ENCODE measurements around the gene KYNU. TPM values are rescaled to one million over a fixed set of nuclear protein-coding genes. Genes with fewer than 3 reads are reported as not detected.
"Not testable (repeated sequence)": the region's sequence is repeated elsewhere in the genome, so short reads cannot be mapped to it uniquely, and the experiment has no call there.

Gene KYNU
- total RNA-seq, 1 experiment from 2014 or later = 143 TPM

DNA sequence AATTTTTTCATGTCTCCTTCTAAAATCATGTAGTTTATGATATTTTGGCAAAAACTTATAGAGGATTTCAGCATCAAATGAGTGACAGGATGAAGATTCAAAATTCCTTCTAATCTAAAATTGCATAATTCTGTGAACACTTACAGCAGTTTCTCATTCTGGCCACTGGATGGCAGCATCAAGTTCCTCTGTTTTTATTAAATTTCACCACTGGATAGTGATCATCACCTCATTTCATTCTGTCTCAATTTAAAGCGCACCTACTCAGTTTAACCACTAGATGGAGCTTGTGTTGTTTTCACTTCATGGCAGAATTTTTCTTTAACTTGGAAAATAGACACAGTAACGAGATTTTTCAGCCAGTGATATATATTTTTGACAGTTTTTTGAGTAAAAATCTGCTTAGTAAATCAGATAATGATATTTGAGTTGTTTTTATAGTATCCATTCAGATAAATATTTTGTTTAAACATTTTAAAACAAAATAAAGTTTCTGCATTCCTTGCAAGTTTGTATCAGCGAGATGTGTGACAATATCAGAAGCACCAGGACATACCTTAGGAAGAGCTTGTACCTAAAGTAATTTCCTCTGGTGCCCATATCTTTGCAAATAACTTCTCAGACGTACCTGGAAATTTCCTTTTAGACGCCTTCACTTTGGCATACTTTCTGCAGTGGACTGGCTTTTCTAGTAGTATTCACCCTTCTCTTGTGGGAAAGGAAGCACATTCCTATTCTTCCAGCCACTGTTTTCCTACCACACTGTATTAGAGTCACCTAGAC is 157.0 kb downstream of the KYNU start:
- H3K4me3 Mint-ChIP-seq (ENCODE audit: unreplicated experiment) = no peak overlapping the region
- H3K9me3 Mint-ChIP-seq (ENCODE audit: unreplicated experiment) = no peaks in the 10 kb centered on the region
- intact Hi-C loops (cut with micrococcal nuclease) = loop anchor here (1.0 to 2.0 kb wide), 5 partner anchors 37 to 225 kb away; no protein-coding TSS in a partner anchor
- peak; percentile 82 for DNase-seq (ENCODE audit: unreplicated experiment)
- peaks cover 72% of the 10 kb centered on the region for H3K36me3 Mint-ChIP-seq (ENCODE audit: insufficient read depth, unreplicated experiment)
- no TSS peak for BruUV-seq (replicated peaks)
- H3K27me3 Mint-ChIP-seq (ENCODE audit: insufficient read depth, unreplicated experiment) = no peaks in the 10 kb centered on the region
- H3K27ac Mint-ChIP-seq (ENCODE audit: low read depth, unreplicated experiment) = no peak overlapping the region
- POLR2A ChIA-PET = interaction anchor here (0.8 kb wide), 2 partner anchors 78 to 174 kb away, joined by 3 read pairs; no protein-coding TSS in a partner anchor
- CTCF ChIA-PET = interaction anchor here (0.6 to 2.4 kb wide), 25 partner anchors 11 to 363 kb away, joined by 3 to 20 read pairs (median 4); no protein-coding TSS in a partner anchor
- no peaks in the 10 kb centered on the region for H3K4me1 Mint-ChIP-seq (ENCODE audit: insufficient read depth, unreplicated experiment)
- TF ChIP-seq, protein P1, sequence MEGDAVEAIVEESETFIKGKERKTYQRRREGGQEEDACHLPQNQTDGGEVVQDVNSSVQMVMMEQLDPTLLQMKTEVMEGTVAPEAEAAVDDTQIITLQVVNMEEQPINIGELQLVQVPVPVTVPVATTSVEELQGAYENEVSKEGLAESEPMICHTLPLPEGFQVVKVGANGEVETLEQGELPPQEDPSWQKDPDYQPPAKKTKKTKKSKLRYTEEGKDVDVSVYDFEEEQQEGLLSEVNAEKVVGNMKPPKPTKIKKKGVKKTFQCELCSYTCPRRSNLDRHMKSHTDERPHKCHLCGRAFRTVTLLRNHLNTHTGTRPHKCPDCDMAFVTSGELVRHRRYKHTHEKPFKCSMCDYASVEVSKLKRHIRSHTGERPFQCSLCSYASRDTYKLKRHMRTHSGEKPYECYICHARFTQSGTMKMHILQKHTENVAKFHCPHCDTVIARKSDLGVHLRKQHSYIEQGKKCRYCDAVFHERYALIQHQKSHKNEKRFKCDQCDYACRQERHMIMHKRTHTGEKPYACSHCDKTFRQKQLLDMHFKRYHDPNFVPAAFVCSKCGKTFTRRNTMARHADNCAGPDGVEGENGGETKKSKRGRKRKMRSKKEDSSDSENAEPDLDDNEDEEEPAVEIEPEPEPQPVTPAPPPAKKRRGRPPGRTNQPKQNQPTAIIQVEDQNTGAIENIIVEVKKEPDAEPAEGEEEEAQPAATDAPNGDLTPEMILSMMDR (IDR thresholded peaks at IDR 0.05; ENCODE audit: unreplicated experiment) = peak; percentile 79

DNA sequence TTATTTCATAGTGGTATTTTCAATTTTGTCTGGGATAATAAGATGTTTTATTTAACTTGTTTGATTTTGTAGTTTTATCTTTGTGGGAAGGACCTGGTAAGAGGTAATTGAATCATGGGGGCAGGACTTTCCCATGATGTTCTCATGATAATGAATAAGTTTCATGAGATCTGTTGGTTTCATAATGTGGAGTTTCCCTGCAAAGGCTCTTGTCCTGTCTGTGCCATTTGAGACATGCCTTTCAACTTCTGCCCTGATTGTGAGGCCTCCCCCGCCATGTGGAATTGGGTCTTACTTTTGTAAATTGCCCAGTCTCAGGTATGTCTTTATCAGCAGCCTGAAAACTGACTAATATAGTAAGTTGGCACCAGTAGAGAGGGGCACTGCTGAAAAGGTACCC is 174.0 kb downstream of the KYNU start:
- Mint-ChIP-seq H3K4me1 (ENCODE audit: insufficient read depth, unreplicated experiment) (no peaks in the 10 kb centered on the region), H3K36me3 (ENCODE audit: insufficient read depth, unreplicated experiment) (peaks cover 81% of the 10 kb centered on the region), H3K9me3 (ENCODE audit: unreplicated experiment) (peaks cover 10% of the 10 kb centered on the region), H3K4me3 (ENCODE audit: unreplicated experiment) (no peak overlapping the region), H3K27me3 (ENCODE audit: insufficient read depth, unreplicated experiment) (no peaks in the 10 kb centered on the region), H3K27ac (ENCODE audit: low read depth, unreplicated experiment) (peak overlapping the region; percentile 51)
- no peak for DNase-seq (ENCODE audit: unreplicated experiment)
- intact Hi-C loops (cut with micrococcal nuclease) = no loop called here
- no TSS peak for BruUV-seq (replicated peaks)
- ChIA-PET CTCF (no interaction called here), POLR2A (no interaction called here)
- TF ChIP-seq, protein P1 (IDR thresholded peaks at IDR 0.05; ENCODE audit: unreplicated experiment) = no peak

DNA sequence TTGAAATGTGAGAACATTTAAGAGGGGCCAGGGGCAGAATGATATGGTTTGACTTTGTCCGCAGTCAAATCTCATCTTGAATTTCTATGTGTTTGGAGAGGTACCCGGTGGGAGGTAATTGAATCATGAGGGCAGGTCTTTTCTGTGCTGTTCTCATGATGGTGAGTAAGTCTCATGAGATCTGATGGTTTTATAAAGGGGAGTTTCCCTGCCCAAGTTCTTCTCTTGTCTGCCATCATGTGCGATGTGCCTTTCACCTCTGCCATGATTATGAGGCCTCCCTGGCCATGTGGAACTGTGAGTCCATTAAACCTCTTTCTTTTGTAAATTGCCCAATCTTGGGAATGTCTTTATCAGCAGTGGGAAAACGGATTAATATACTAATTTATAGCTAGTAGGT is 176.0 kb downstream of the KYNU start:
- H3K27me3 Mint-ChIP-seq (ENCODE audit: insufficient read depth, unreplicated experiment); H3K9me3 Mint-ChIP-seq (ENCODE audit: unreplicated experiment); H3K4me3 Mint-ChIP-seq (ENCODE audit: unreplicated experiment); H3K27ac Mint-ChIP-seq (ENCODE audit: low read depth, unreplicated experiment); DNase-seq (ENCODE audit: unreplicated experiment); intact Hi-C loops (cut with micrococcal nuclease); BruUV-seq (replicated peaks); POLR2A ChIA-PET; H3K4me1 Mint-ChIP-seq (ENCODE audit: insufficient read depth, unreplicated experiment): not testable (repeated sequence)
- CTCF ChIA-PET = interaction anchor here (1.0 to 1.3 kb wide), 3 partner anchors 14 to 19 kb away, joined by 3 to 4 read pairs (median 4); no protein-coding TSS in a partner anchor
- peaks cover 69% of the 10 kb centered on the region for H3K36me3 Mint-ChIP-seq (ENCODE audit: insufficient read depth, unreplicated experiment)

DNA sequence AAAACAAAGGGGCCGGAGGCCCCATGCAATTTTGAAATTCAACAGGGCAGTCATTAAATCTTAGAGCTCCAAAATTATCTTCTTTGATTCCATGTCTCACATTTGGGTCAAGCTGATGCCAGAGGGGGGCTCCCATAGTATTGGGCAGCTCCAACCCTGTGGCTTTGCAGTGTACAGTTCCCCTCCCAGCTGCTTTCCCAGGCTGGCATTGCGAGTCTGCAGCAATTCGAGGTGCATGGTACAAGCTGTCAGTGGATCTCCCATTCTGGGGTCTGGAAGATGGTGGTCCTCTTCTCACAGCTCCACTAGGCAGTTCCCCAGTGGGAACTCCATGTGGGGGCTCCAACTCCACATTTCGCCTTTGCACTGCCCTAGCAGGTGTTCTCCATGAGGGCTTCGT is 179.1 kb downstream of the KYNU start:
- intact Hi-C loops (cut with micrococcal nuclease) = no loop called here
- peaks cover 10% of the 10 kb centered on the region for H3K9me3 Mint-ChIP-seq (ENCODE audit: unreplicated experiment)
- POLR2A ChIA-PET = interaction anchor here (0.6 kb wide), 1 partner anchor 15 kb away, joined by 3 read pairs; no protein-coding TSS in a partner anchor
- peaks cover 66% of the 10 kb centered on the region for H3K36me3 Mint-ChIP-seq (ENCODE audit: insufficient read depth, unreplicated experiment)
- H3K27ac Mint-ChIP-seq (ENCODE audit: low read depth, unreplicated experiment) = no peak overlapping the region
- CTCF ChIA-PET = no interaction called here
- no peaks in the 10 kb centered on the region for H3K4me1 Mint-ChIP-seq (ENCODE audit: insufficient read depth, unreplicated experiment)
- no peaks in the 10 kb centered on the region for H3K27me3 Mint-ChIP-seq (ENCODE audit: insufficient read depth, unreplicated experiment)
- BruUV-seq (replicated peaks) = no TSS peak
- no peak overlapping the region for H3K4me3 Mint-ChIP-seq (ENCODE audit: unreplicated experiment)
- DNase-seq (ENCODE audit: unreplicated experiment) = no peak
- TF ChIP-seq, protein P1 (IDR thresholded peaks at IDR 0.05; ENCODE audit: unreplicated experiment) = no peak
